Activated CD8-positive, alpha-beta memory T cell treated with anti-CD3 and anti-CD28 coated beads, Interleukin-2, amount 50 U/mL, for 24 hours (primary cell): ENCODE measurements around the gene EEF2.
"Not testable (repeated sequence)": the region's sequence is repeated elsewhere in the genome, so short reads cannot be mapped to it uniquely, and the experiment has no call there.

Experiments used
- DNase-seq: peaks from one replicate; pipeline ENCODE4 v3.0.0-alpha.2; 2020; ENCODE audit errors: extremely low read depth

Gene EEF2

GRCh38 chr19:3944018-3944721 lies 41.1 kb downstream of the EEF2 start:
- DNase-seq = no peak

GRCh38 chr19:3942790-3943409 lies 42.4 kb downstream of the EEF2 start:
- DNase-seq = no peak

GRCh38 chr19:3938300-3938950 lies 46.8 kb downstream of the EEF2 start:
- not testable (repeated sequence) for DNase-seq

GRCh38 chr19:3936506-3937442 lies 48.5 kb downstream of the EEF2 start:
- DNase-seq = no peak

GRCh38 chr19:3932931-3933810 lies 52.1 kb downstream of the EEF2 start, which contains the start of gene NMRK2:
Gene NMRK2, plus strand, starts transcription at chr19:3933069. Its CDS starts 603 bp downstream, at chr19:3933672.
- no peak for DNase-seq

GRCh38 chr19:3931041-3931440 lies 54.2 kb downstream of the EEF2 start:
- DNase-seq = no peak
